ENCODE results near the gene SPSB1. TPM values are rescaled to one million over a fixed set of nuclear protein-coding genes. Genes with fewer than 3 reads are reported as not detected.

SPSB1 gene
- total and polyA plus RNA-seq, 2 experiments from 2014 or later, result 13.5 to 22.7 TPM

DNA sequence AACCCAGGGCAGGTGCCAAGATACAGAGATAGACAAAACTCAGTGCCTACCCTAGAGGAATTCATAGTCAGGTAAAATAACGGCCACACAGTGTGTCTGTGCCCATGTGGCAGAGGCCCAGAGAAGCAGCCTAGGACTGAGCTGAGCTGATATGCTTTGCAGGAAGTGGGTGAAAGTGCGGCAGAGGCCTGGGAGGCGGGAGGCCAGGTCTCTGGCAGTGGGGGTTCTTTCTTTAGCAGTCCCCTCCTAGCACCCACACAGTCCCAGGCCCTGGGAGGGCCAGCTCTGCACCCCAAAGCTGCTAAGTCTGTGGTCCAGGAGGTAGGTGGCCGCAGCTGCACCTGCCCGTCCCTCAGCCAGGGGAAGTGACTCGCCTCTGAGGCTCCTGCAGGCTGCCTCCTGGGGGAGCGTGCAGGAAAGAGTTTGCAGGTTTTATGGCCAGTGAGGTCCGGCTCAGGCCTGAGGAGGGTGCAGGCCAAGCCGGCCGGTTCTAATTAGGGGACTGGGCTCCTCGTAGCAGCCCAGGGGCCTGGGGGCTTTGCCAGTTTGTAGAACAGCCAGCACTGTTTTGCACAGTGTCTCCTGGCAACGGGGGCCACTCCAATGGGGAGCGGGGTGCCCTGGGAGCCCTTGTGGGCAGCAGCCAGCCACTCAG lies 107.9 kb downstream of the SPSB1 start:
- Histone ChIP-seq H3F3A (ENCODE audit: insufficient read depth) (no peaks in the 10 kb centered on the region), H2AFZ (no peak overlapping the region), H4K20me1 (ENCODE audit: insufficient read depth) (no peaks in the 10 kb centered on the region), H3K9me2 (ENCODE audit: insufficient read depth) (no peaks in the 10 kb centered on the region), H3K9me3 (ENCODE audit: low read depth) (no peaks in the 10 kb centered on the region), H3K79me2 (ENCODE audit: insufficient read depth) (no peaks in the 10 kb centered on the region), H3K4me1 (ENCODE audit: insufficient read depth) (no peaks in the 10 kb centered on the region), H3K27ac (no peak overlapping the region), H3K4me3 (no peak overlapping the region), H3K9ac (no peak overlapping the region), H3K27me3 (replicated peaks; ENCODE audit: insufficient read depth) (no peaks in the 10 kb centered on the region), H3K4me2 (ENCODE audit: unreplicated experiment) (no peak overlapping the region), H3K36me3 (ENCODE audit: low read depth) (no peaks in the 10 kb centered on the region)
- no peak for DNase-seq
- TF ChIP-seq EZH2phosphoT487 (IDR thresholded peaks at IDR 0.05; ENCODE audit: insufficient read depth, low read depth) (no peak), EZH2 (IDR thresholded peaks at IDR 0.05; ENCODE audit: insufficient read depth, poor library complexity, severe bottlenecking) (no peak)
- in situ Hi-C loops (cut with MboI), result no loop called here
- 72 to 81% methylated on average over 13 of the region's 13 CpGs for WGBS, 2 experiments (ENCODE audit: low coverage in 1 of 2, low lambda C conversion rate in 2 of 2, missing lambda C conversion rate in 2 of 2)

DNA sequence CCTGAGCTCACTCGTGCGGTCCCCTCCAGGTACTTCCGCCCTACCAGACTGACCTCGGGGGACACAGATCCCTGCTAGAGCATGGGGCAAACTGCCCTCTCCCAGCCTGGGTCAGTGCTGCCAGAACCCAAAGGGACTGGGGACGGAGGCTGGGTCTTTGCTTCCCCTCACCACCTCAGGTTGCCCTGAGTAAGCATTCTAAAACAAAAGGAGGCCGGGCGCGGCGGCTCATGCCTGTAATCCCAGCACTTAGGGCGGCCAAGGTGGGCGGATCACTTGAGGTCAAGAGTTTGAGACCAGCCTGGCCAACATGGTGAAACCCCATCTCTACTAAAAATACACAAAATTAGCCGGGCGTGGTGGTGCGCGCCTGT lies 108.4 kb downstream of the SPSB1 start:
- TF ChIP-seq EZH2 (IDR thresholded peaks at IDR 0.05; ENCODE audit: insufficient read depth, poor library complexity, severe bottlenecking) (no peak), EZH2phosphoT487 (IDR thresholded peaks at IDR 0.05; ENCODE audit: insufficient read depth, low read depth) (no peak)
- 95 to 96% methylated on average over 15 of the region's 15 CpGs for WGBS, 2 experiments (ENCODE audit: low coverage in 1 of 2, low lambda C conversion rate in 2 of 2, missing lambda C conversion rate in 2 of 2)
- H2AFZ ChIP-seq, result no peak overlapping the region
- H3K9me2 ChIP-seq (ENCODE audit: insufficient read depth), result no peaks in the 10 kb centered on the region
- no peak overlapping the region for H3K4me3 ChIP-seq
- in situ Hi-C loops (cut with MboI), result no loop called here
- H3K4me2 ChIP-seq (ENCODE audit: unreplicated experiment), result no peak overlapping the region
- H3K4me1 ChIP-seq (ENCODE audit: insufficient read depth), result no peaks in the 10 kb centered on the region
- H3K79me2 ChIP-seq (ENCODE audit: insufficient read depth), result no peaks in the 10 kb centered on the region
- H3K27me3 ChIP-seq (replicated peaks; ENCODE audit: insufficient read depth), result no peaks in the 10 kb centered on the region
- H3K27ac ChIP-seq, result no peak overlapping the region
- no peak overlapping the region for H3K9ac ChIP-seq
- no peaks in the 10 kb centered on the region for H3K9me3 ChIP-seq (ENCODE audit: low read depth)
- no peaks in the 10 kb centered on the region for H4K20me1 ChIP-seq (ENCODE audit: insufficient read depth)
- no peaks in the 10 kb centered on the region for H3F3A ChIP-seq (ENCODE audit: insufficient read depth)
- no peak for DNase-seq
- H3K36me3 ChIP-seq (ENCODE audit: low read depth), result no peaks in the 10 kb centered on the region

DNA sequence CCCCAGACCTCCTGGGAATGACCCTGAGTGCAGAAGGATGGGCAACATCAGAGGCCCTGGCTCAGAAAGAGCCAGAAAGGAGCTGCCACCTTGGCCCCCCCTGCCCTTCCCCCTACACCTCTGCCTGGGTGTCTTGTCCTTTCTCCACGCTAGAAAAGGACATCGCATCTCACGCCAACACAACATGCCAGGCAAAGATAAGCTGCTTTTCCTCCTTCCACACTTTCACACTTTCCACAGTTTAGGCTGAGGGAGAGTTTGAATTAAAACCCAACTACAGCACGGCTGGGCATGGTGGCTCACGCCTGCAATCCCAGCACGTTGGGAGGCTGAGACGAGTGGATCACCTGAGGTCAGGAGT lies 109.5 kb downstream of the SPSB1 start:
- Histone ChIP-seq H3K27me3 (replicated peaks; ENCODE audit: insufficient read depth) (no peaks in the 10 kb centered on the region), H3K9ac (no peak overlapping the region), H3K79me2 (ENCODE audit: insufficient read depth) (no peaks in the 10 kb centered on the region), H3K9me2 (ENCODE audit: insufficient read depth) (no peaks in the 10 kb centered on the region), H3K9me3 (ENCODE audit: low read depth) (no peaks in the 10 kb centered on the region), H3K4me2 (ENCODE audit: unreplicated experiment) (no peak overlapping the region), H3K4me1 (ENCODE audit: insufficient read depth) (no peaks in the 10 kb centered on the region), H2AFZ (no peak overlapping the region), H3K36me3 (ENCODE audit: low read depth) (no peaks in the 10 kb centered on the region), H3K27ac (no peak overlapping the region), H3F3A (ENCODE audit: insufficient read depth) (no peaks in the 10 kb centered on the region), H3K4me3 (no peak overlapping the region), H4K20me1 (ENCODE audit: insufficient read depth) (no peaks in the 10 kb centered on the region)
- TF ChIP-seq EZH2phosphoT487 (IDR thresholded peaks at IDR 0.05; ENCODE audit: insufficient read depth, low read depth), result no peak
- no peak for TF ChIP-seq EZH2 (IDR thresholded peaks at IDR 0.05; ENCODE audit: insufficient read depth, poor library complexity, severe bottlenecking)
- no peak for DNase-seq
- 90 to 96% methylated on average over 7 of the region's 7 CpGs for WGBS, 2 experiments (ENCODE audit: low coverage in 1 of 2, low lambda C conversion rate in 2 of 2, missing lambda C conversion rate in 2 of 2)
- in situ Hi-C loops (cut with MboI), result no loop called here

DNA sequence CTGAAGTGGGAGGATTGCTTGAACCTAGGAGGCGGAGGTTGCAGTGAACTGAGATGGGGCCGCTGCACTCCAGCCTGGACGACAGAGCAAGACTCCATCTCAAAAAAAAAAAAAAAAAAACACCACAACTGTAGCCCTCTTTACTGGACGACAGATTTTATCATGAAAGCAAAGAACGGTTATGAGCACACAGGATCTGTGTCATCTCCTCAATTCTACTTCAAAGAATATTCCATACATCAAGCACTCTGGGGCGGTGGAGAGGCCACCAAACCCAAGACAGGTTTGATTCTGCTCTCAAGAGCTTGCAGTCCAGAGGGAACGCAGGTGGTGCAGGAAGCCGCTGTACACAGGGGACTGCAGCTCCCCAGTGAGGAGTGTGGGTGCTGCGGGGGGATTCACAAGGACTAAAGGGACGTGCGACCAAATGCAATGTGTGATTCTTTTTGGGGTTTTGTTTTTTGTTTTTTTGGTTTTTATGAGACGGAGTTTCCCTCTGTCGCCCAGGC lies 110.1 kb downstream of the SPSB1 start:
- Histone ChIP-seq H3K9me2 (ENCODE audit: insufficient read depth) (no peaks in the 10 kb centered on the region), H3K4me1 (ENCODE audit: insufficient read depth) (no peaks in the 10 kb centered on the region), H3K9ac (no peak overlapping the region), H3K79me2 (ENCODE audit: insufficient read depth) (no peaks in the 10 kb centered on the region), H3K4me2 (ENCODE audit: unreplicated experiment) (no peak overlapping the region), H3K36me3 (ENCODE audit: low read depth) (no peaks in the 10 kb centered on the region), H3K27me3 (replicated peaks; ENCODE audit: insufficient read depth) (no peaks in the 10 kb centered on the region), H3K9me3 (ENCODE audit: low read depth) (no peaks in the 10 kb centered on the region), H3F3A (ENCODE audit: insufficient read depth) (no peaks in the 10 kb centered on the region), H3K4me3 (no peak overlapping the region), H2AFZ (no peak overlapping the region), H3K27ac (no peak overlapping the region), H4K20me1 (ENCODE audit: insufficient read depth) (no peaks in the 10 kb centered on the region)
- WGBS, 2 experiments (ENCODE audit: low coverage in 1 of 2, low lambda C conversion rate in 2 of 2, missing lambda C conversion rate in 2 of 2), result 93% methylated on average over 13 of the region's 13 CpGs
- in situ Hi-C loops (cut with MboI), result no loop called here
- DNase-seq, result no peak
- no peak for TF ChIP-seq EZH2 (IDR thresholded peaks at IDR 0.05; ENCODE audit: insufficient read depth, poor library complexity, severe bottlenecking)
- TF ChIP-seq EZH2phosphoT487 (IDR thresholded peaks at IDR 0.05; ENCODE audit: insufficient read depth, low read depth), result no peak
